ENCODE results near the gene ECSIT. TPM values are rescaled to one million over a fixed set of nuclear protein-coding genes. Genes with fewer than 3 reads are reported as not detected.

The ECSIT gene
- total and polyA plus RNA-seq, 2 experiments from 2014 or later = 36.6 to 66.5 TPM

GRCh38 chr19:11463391-11463790, 65.5 kb downstream of the ECSIT start:
- no peaks in the 10 kb centered on the region for H3K27me3 ChIP-seq (ENCODE audit: insufficient read depth)
- no peaks in the 10 kb centered on the region for H3K9me2 ChIP-seq (ENCODE audit: insufficient read depth)
- no peak overlapping the region for H3K27ac ChIP-seq (ENCODE audit: low read depth)
- Mint-ChIP-seq H3K36me3 (ENCODE audit: low read depth) (no peaks in the 10 kb centered on the region), H3K4me1 (peaks cover 9% of the 10 kb centered on the region; the same call in 2 of the 3 replicates), H3K4me3 (no peak overlapping the region), H3K9me3 (no peaks in the 10 kb centered on the region), H3K27me3 (ENCODE audit: insufficient read depth, low read depth, poor library complexity) (peaks cover 1% of the 10 kb centered on the region), H3K27ac (no peak overlapping the region)
- H3K4me1 ChIP-seq (ENCODE audit: insufficient read depth) = peaks cover 11% of the 10 kb centered on the region; the same call in 1 of the 2 replicates
- no peak overlapping the region for H2AFZ ChIP-seq
- no peak overlapping the region for H3K4me2 ChIP-seq
- TF ChIP-seq EZH2phosphoT487 (IDR thresholded peaks at IDR 0.05; ENCODE audit: unreplicated experiment) = no peak
- TF ChIP-seq ZNF114 (CRISPR knock-in tag; IDR thresholded peaks at IDR 0.05) = no peak
- no peak for TF ChIP-seq NANOG (IDR thresholded peaks at IDR 0.05; ENCODE audit: borderline replicate concordance)
- TF ChIP-seq, protein P1, sequence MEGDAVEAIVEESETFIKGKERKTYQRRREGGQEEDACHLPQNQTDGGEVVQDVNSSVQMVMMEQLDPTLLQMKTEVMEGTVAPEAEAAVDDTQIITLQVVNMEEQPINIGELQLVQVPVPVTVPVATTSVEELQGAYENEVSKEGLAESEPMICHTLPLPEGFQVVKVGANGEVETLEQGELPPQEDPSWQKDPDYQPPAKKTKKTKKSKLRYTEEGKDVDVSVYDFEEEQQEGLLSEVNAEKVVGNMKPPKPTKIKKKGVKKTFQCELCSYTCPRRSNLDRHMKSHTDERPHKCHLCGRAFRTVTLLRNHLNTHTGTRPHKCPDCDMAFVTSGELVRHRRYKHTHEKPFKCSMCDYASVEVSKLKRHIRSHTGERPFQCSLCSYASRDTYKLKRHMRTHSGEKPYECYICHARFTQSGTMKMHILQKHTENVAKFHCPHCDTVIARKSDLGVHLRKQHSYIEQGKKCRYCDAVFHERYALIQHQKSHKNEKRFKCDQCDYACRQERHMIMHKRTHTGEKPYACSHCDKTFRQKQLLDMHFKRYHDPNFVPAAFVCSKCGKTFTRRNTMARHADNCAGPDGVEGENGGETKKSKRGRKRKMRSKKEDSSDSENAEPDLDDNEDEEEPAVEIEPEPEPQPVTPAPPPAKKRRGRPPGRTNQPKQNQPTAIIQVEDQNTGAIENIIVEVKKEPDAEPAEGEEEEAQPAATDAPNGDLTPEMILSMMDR (conservative IDR thresholded peaks at IDR 0.05; ENCODE audit: low read depth in 2 of 2) = no peak
- TF ChIP-seq, protein P2, sequence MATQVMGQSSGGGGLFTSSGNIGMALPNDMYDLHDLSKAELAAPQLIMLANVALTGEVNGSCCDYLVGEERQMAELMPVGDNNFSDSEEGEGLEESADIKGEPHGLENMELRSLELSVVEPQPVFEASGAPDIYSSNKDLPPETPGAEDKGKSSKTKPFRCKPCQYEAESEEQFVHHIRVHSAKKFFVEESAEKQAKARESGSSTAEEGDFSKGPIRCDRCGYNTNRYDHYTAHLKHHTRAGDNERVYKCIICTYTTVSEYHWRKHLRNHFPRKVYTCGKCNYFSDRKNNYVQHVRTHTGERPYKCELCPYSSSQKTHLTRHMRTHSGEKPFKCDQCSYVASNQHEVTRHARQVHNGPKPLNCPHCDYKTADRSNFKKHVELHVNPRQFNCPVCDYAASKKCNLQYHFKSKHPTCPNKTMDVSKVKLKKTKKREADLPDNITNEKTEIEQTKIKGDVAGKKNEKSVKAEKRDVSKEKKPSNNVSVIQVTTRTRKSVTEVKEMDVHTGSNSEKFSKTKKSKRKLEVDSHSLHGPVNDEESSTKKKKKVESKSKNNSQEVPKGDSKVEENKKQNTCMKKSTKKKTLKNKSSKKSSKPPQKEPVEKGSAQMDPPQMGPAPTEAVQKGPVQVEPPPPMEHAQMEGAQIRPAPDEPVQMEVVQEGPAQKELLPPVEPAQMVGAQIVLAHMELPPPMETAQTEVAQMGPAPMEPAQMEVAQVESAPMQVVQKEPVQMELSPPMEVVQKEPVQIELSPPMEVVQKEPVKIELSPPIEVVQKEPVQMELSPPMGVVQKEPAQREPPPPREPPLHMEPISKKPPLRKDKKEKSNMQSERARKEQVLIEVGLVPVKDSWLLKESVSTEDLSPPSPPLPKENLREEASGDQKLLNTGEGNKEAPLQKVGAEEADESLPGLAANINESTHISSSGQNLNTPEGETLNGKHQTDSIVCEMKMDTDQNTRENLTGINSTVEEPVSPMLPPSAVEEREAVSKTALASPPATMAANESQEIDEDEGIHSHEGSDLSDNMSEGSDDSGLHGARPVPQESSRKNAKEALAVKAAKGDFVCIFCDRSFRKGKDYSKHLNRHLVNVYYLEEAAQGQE (IDR thresholded peaks at IDR 0.05; ENCODE audit: unreplicated experiment) = no peak
- no peak for TF ChIP-seq JUNB (IDR thresholded peaks at IDR 0.05; ENCODE audit: unreplicated experiment)
- TF ChIP-seq CREB1 (CRISPR knock-in tag; IDR thresholded peaks at IDR 0.05; ENCODE audit: low read depth) = no peak
- TF ChIP-seq ZNF331 (CRISPR knock-in tag; IDR thresholded peaks at IDR 0.05; ENCODE audit: low read depth) = no peak
- TF ChIP-seq STAT1 (IDR thresholded peaks at IDR 0.05; ENCODE audit: unreplicated experiment) = no peak
- no peaks in the 10 kb centered on the region for H3K36me3 ChIP-seq (ENCODE audit: insufficient read depth)
- H3K79me2 ChIP-seq (replicated peaks; ENCODE audit: insufficient read depth) = no peaks in the 10 kb centered on the region
- DNase-seq (ENCODE audit: low spot score) = no peak
- no peak for ATAC-seq
- H3F3A ChIP-seq (replicated peaks; ENCODE audit: low read depth) = 0 out of 2 replicates have a peak, but pooled peaks cover 5% of the 10 kb centered on the region
- no peak overlapping the region for H3K4me3 ChIP-seq
- no peaks in the 10 kb centered on the region for H4K20me1 ChIP-seq (replicated peaks; ENCODE audit: insufficient read depth)

GRCh38 chr19:11461453-11461852, 67.5 kb downstream of the ECSIT start:
- no peak overlapping the region for H3K4me2 ChIP-seq
- Mint-ChIP-seq H3K27me3 (ENCODE audit: insufficient read depth, low read depth, poor library complexity) (peaks cover 1% of the 10 kb centered on the region), H3K36me3 (ENCODE audit: low read depth) (no peaks in the 10 kb centered on the region), H3K9me3 (no peaks in the 10 kb centered on the region), H3K4me3 (no peak overlapping the region), H3K4me1 (peaks cover 8% of the 10 kb centered on the region; the same call in 2 of the 3 replicates), H3K27ac (no peak overlapping the region)
- no peak overlapping the region for H3K4me3 ChIP-seq
- H3K9me2 ChIP-seq (ENCODE audit: insufficient read depth) = no peaks in the 10 kb centered on the region
- no peaks in the 10 kb centered on the region for H3K27me3 ChIP-seq (ENCODE audit: insufficient read depth)
- no peak overlapping the region for H3K27ac ChIP-seq (ENCODE audit: low read depth)
- DNase-seq (ENCODE audit: low spot score) (no peak), ATAC-seq (no peak)
- TF ChIP-seq EZH2phosphoT487 (IDR thresholded peaks at IDR 0.05; ENCODE audit: unreplicated experiment) (no peak), NANOG (IDR thresholded peaks at IDR 0.05; ENCODE audit: borderline replicate concordance) (no peak), CREB1 (CRISPR knock-in tag; IDR thresholded peaks at IDR 0.05; ENCODE audit: low read depth) (no peak), POLR2AphosphoS5 (IDR thresholded peaks at IDR 0.05; ENCODE audit: low read depth) (no peak), ZNF114 (CRISPR knock-in tag; IDR thresholded peaks at IDR 0.05) (no peak), STAT1 (IDR thresholded peaks at IDR 0.05; ENCODE audit: unreplicated experiment) (no peak)
- TF ChIP-seq, protein P3, sequence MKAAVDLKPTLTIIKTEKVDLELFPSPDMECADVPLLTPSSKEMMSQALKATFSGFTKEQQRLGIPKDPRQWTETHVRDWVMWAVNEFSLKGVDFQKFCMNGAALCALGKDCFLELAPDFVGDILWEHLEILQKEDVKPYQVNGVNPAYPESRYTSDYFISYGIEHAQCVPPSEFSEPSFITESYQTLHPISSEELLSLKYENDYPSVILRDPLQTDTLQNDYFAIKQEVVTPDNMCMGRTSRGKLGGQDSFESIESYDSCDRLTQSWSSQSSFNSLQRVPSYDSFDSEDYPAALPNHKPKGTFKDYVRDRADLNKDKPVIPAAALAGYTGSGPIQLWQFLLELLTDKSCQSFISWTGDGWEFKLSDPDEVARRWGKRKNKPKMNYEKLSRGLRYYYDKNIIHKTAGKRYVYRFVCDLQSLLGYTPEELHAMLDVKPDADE (IDR thresholded peaks at IDR 0.05) = no peak
- TF ChIP-seq, protein P2 (IDR thresholded peaks at IDR 0.05; ENCODE audit: unreplicated experiment) = no peak
- H3K36me3 ChIP-seq (ENCODE audit: insufficient read depth) = no peaks in the 10 kb centered on the region
- H3K4me1 ChIP-seq (ENCODE audit: insufficient read depth) = peaks cover 11% of the 10 kb centered on the region; the same call in 1 of the 2 replicates
- no peaks in the 10 kb centered on the region for H3K79me2 ChIP-seq (replicated peaks; ENCODE audit: insufficient read depth)
- H4K20me1 ChIP-seq (replicated peaks; ENCODE audit: insufficient read depth) = no peaks in the 10 kb centered on the region
- H2AFZ ChIP-seq = no peak overlapping the region
- H3F3A ChIP-seq (replicated peaks; ENCODE audit: low read depth) = 0 out of 2 replicates have a peak, but pooled peaks cover 5% of the 10 kb centered on the region

Data from GM23338 (cell line).